Endothelial cell of umbilical vein (primary cell): ENCODE data around the gene PANX2. TPM values are rescaled to one million over a fixed set of nuclear protein-coding genes. Genes with fewer than 3 reads are reported as not detected.

Experiments used
- BruUV-seq: library from RNA; stranded (reverse); fragments of 400-500 nt; replicated peaks from 2 replicates; lab custom pipeline; 2021; lab: Mats Ljungman, UMichigan
- CTCF ChIA-PET: fragments of 300-600, 350-600 bp; sonication (Branson Sonifier 250); formaldehyde crosslinking; loops from one replicate; lab custom pipeline; 2021; ENCODE audit warnings: antibody characterized with exemption, inconsistent platforms; lab: Charles Lee
- POLR2A ChIA-PET: fragments of 300-600, 350-600 bp; sonication (Branson Sonifier 250); formaldehyde crosslinking; loops from one replicate; lab custom pipeline; 2021; ENCODE audit warnings: antibody characterized with exemption, inconsistent platforms; lab: Charles Lee
- DNase-seq: peaks from one replicate; pipeline ENCODE4 v3.0.0-alpha.2; 2011; ENCODE audit warnings: low read depth, low spot score
- FAIRE-seq: peaks from 2 replicates; lab custom pipeline; 2011; peaks lifted over from hg19 to GRCh38; lab: Jason Lieb, UNC
- H2AFZ ChIP-seq: 2 replicates; pipeline ENCODE4 v1.6.0; 2012; ENCODE audit warnings: low read depth, low read length, control low read depth, inconsistent platforms
- H3K27ac ChIP-seq: 2 replicates; pipeline ENCODE4 v1.5.1; 2011; ENCODE audit warnings: low read depth, mild to moderate bottlenecking, control low read depth, low read length, moderate library complexity; ENCODE audit not compliant: insufficient read depth
- H3K27me3 ChIP-seq, 2 experiments: 2 replicates each; pipeline versions ENCODE4 v1.6.0 to v1.6.1; 2011; ENCODE audit warnings: low read length in 2 of 2, mixed read lengths in 1 of 2; ENCODE audit not compliant: control insufficient read depth in 2 of 2, insufficient read depth in 2 of 2
- H3K36me3 ChIP-seq, 2 experiments: 2 replicates in 1 of 2; 3 replicates in 1 of 2; pipeline ENCODE4 v1.5.1; 2011; ENCODE audit warnings: low read length in 2 of 2, mild to moderate bottlenecking in 1 of 2, moderate library complexity in 1 of 2; ENCODE audit not compliant: control insufficient read depth in 2 of 2, insufficient read depth in 2 of 2; ENCODE audit errors: extremely low read depth in 1 of 2
- H3K4me1 ChIP-seq: 3 replicates; pipeline ENCODE4 v1.5.1; 2011; ENCODE audit warnings: mild to moderate bottlenecking, low read length; ENCODE audit not compliant: control insufficient read depth, insufficient read depth; ENCODE audit errors: extremely low read depth
- H3K4me2 ChIP-seq: 2 replicates; pipeline ENCODE4 v1.6.1; 2011; ENCODE audit warnings: low read length, control low read depth, mixed read lengths; ENCODE audit not compliant: insufficient read depth
- H3K4me3 ChIP-seq, 3 experiments: fragments of 200-600 bp in 1 of 3; sonication (generic), shearing (Covaris generic) in 1 of 3; replicated peaks in 1 of 3; 2 replicates each; pipeline ENCODE4 v1.5.1; 2011 to 2016; ENCODE audit warnings: control low read depth in 3 of 3, low read length in 3 of 3, mild to moderate bottlenecking in 2 of 3, inconsistent platforms in 1 of 3, low read depth in 1 of 3, moderate library complexity in 1 of 3; ENCODE audit not compliant: insufficient read depth in 1 of 3
- H3K79me2 ChIP-seq: 2 replicates; pipeline ENCODE4 v1.6.0; 2012; ENCODE audit warnings: low read length, inconsistent platforms; ENCODE audit not compliant: control insufficient read depth, insufficient read depth
- H3K9ac ChIP-seq: replicated peaks from 2 replicates; pipeline ENCODE3; 2011; ENCODE audit warnings: low read length, control low read depth; ENCODE audit not compliant: insufficient read depth; ENCODE audit errors: extremely low read depth
- H3K9me1 ChIP-seq: replicated peaks from 3 replicates; pipeline ENCODE4 v1.6.0; 2011; ENCODE audit warnings: mild to moderate bottlenecking, low read length; ENCODE audit not compliant: control insufficient read depth, insufficient read depth; ENCODE audit errors: extremely low read depth
- H3K9me3 ChIP-seq: replicated peaks from 2 replicates; pipeline ENCODE4 v1.5.1; 2012; ENCODE audit warnings: low read length, inconsistent platforms; ENCODE audit not compliant: control insufficient read depth, insufficient read depth
- H4K20me1 ChIP-seq: replicated peaks from 2 replicates; pipeline ENCODE3; 2011; ENCODE audit warnings: mild to moderate bottlenecking, low read length; ENCODE audit not compliant: control insufficient read depth, insufficient read depth; ENCODE audit errors: extremely low read depth
- POLR2A ChIP-seq: IDR thresholded peaks from 2 replicates; pipeline ENCODE4 v1.6.1; 2012; ENCODE audit warnings: low read depth, mild to moderate bottlenecking, control low read depth, low read length
- dilution Hi-C: fragments of 300-500 bp; cut with MboI; formaldehyde crosslinking; loops from one replicate; pipeline ENCODE4 v1.15.0; 2019; ENCODE audit warnings: low sequenced_read_pairs; ENCODE audit not compliant: extremely low pct_ligation_motif_present
- intact Hi-C: fragments of 100-400 bp; cut with micrococcal nuclease; formaldehyde crosslinking; loops from one replicate; pipeline ENCODE4 v1.10.0; 2022
- polyA plus RNA-seq, 4 experiments: library from polyadenylated mRNA; depleted of rRNA in 3 of 4; stranded (reverse) in 3 of 4; unstranded in 1 of 4; fragments of >200 nt; gene quantifications; 2 replicates each; pipeline versions ENCODE4 v1.2.1 to v1.2.3, GENCODE V29; 2011 to 2012; ENCODE audit warnings: missing spikeins in 1 of 4
- total RNA-seq: library from RNA; stranded (reverse); gene quantifications from 2 replicates; pipeline ENCODE4 v1.2.3, GENCODE V29; 2021
- TF ChIP-seq, protein P1 (sequence below): IDR thresholded peaks from 2 replicates; pipeline ENCODE4 v1.6.1; 2011; ENCODE audit not compliant: insufficient read depth, insufficient read length
- TF ChIP-seq, protein P2 (sequence below), 2 donors: IDR thresholded peaks; 1 replicate in 1 of 2; 2 replicates in 1 of 2; pipeline ENCODE4 v1.5.1; 2011; ENCODE audit warnings: low read length in 2 of 2, mild to moderate bottlenecking in 2 of 2, moderate library complexity in 2 of 2, control low read depth in 1 of 2, inconsistent platforms in 1 of 2, low read depth in 1 of 2; ENCODE audit not compliant: insufficient read depth in 1 of 2; ENCODE audit errors: extremely low read depth in 1 of 2

PANX2 gene
- total and polyA plus RNA-seq, 2 donors (not counting 3 experiments of a cell fraction or from before 2014, with no cell fraction given), result 2.5 to 5.1 TPM

DNA sequence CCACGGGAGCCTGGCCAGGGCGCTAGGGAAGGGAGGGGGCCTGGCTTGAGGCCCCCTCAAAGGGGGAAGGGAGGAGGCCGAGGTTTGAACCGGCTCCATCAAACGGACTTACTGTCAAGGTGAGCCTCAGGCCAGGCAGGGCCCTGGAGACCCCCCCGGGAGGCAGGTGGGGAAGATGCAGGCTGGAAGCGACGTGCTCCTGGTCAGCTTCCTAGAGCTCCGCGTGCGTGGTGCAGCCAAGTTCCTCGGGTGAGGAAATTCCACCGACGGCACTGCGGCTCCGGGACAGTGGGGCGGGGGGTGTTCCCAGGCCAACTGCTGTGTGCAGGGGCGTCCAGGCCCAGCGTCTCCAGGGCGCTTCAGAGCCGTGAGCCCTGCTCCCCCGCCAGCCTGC, 7.9 kb downstream of the PANX2 start:
- H3K9me3 ChIP-seq, result no peaks in the 10 kb centered on the region
- no peak overlapping the region for H3K4me3 ChIP-seq
- H3K27me3 ChIP-seq, result no peaks in the 10 kb centered on the region
- POLR2A ChIA-PET, result no interaction called here
- no peaks in the 10 kb centered on the region for H3K4me1 ChIP-seq
- intact Hi-C loops (no loop called here), dilution Hi-C loops (no loop called here)
- no peaks in the 10 kb centered on the region for H3K36me3 ChIP-seq
- H4K20me1 ChIP-seq, result no peaks in the 10 kb centered on the region
- H3K4me2 ChIP-seq, result no peak overlapping the region
- BruUV-seq, result no TSS peak
- DNase-seq, result no peak
- H3K9ac ChIP-seq, result no peak overlapping the region
- H2AFZ ChIP-seq, result no peak overlapping the region
- H3K79me2 ChIP-seq, result no peaks in the 10 kb centered on the region
- TF ChIP-seq, protein P1, sequence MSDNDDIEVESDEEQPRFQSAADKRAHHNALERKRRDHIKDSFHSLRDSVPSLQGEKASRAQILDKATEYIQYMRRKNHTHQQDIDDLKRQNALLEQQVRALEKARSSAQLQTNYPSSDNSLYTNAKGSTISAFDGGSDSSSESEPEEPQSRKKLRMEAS, result no peak
- TF ChIP-seq, protein P2, sequence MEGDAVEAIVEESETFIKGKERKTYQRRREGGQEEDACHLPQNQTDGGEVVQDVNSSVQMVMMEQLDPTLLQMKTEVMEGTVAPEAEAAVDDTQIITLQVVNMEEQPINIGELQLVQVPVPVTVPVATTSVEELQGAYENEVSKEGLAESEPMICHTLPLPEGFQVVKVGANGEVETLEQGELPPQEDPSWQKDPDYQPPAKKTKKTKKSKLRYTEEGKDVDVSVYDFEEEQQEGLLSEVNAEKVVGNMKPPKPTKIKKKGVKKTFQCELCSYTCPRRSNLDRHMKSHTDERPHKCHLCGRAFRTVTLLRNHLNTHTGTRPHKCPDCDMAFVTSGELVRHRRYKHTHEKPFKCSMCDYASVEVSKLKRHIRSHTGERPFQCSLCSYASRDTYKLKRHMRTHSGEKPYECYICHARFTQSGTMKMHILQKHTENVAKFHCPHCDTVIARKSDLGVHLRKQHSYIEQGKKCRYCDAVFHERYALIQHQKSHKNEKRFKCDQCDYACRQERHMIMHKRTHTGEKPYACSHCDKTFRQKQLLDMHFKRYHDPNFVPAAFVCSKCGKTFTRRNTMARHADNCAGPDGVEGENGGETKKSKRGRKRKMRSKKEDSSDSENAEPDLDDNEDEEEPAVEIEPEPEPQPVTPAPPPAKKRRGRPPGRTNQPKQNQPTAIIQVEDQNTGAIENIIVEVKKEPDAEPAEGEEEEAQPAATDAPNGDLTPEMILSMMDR (IDR thresholded peaks at IDR 0.05; ENCODE audit: extremely low read depth in 1 of 2, insufficient read depth in 1 of 2, low read depth in 1 of 2, low read length in 2 of 2), result no peak
- no peak for TF ChIP-seq POLR2A
- CTCF ChIA-PET, result no interaction called here
- no peak for FAIRE-seq
- H3K9me1 ChIP-seq, result no peaks in the 10 kb centered on the region
- H3K27ac ChIP-seq, result no peak overlapping the region

DNA sequence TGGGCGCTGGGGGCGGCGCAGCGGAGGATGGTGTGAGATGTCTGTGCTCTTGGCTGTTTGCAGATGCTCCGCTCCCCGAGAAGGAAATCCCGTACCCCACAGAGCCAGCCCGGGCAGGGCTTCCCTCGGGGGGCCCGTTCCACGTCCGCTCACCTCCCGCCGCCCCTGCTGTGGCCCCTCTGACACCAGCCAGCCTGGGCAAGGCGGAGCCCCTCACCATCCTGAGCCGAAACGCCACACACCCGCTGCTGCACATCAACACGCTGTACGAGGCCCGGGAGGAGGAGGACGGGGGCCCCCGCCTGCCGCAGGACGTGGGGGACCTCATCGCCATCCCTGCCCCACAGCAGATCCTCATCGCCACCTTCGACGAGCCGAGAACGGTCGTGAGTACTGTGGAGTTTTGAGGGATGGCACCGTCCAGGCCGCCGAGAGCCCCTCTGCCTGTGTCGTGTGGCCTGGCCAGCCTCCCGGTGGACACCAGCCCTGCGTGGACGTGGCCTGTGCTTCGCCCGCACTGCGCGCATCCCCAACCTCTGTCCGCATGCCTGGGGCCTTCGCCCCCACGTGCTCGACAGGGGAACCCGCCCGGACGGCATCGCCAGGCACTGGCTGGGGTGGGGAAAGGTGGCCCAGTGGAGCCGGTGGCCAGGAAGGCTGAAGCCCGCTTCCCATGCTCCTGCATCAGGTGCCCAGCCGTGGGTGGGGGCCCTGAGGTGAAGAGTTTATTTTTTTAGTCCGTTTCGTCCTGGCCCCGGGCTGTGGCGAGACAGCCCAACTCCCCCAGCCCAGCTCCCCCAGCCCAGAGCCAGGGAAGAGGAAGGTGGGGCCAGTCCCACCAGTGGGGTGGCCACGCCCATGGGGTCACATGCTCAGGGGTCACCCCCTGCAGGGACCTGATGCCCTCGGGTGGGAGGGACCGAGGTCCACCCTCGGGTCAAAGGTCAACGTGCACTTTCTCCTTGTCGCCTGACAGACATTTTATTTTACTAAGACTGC, 8.6 kb downstream of the PANX2 start:
- Histone ChIP-seq H4K20me1 (no peaks in the 10 kb centered on the region), H3K9me1 (no peaks in the 10 kb centered on the region), H3K36me3 (no peaks in the 10 kb centered on the region), H3K4me3 (no peak overlapping the region), H3K79me2 (no peaks in the 10 kb centered on the region), H3K4me2 (no peak overlapping the region), H3K27me3 (no peaks in the 10 kb centered on the region), H3K9ac (no peak overlapping the region), H3K27ac (no peak overlapping the region), H2AFZ (no peak overlapping the region), H3K9me3 (no peaks in the 10 kb centered on the region), H3K4me1 (peaks cover 2% of the 10 kb centered on the region)
- POLR2A ChIA-PET, result no interaction called here
- intact Hi-C loops (no loop called here), dilution Hi-C loops (no loop called here)
- TF ChIP-seq, protein P1, result no peak
- no TSS peak for BruUV-seq
- no peak for DNase-seq
- no peak for FAIRE-seq
- CTCF ChIA-PET, result no interaction called here
